SJCRH30 (cell line): ENCODE measurements around the gene WWOX. TPM values are rescaled to one million over a fixed set of nuclear protein-coding genes. Genes with fewer than 3 reads are reported as not detected.

Experiments used
- DNase-seq, 2 experiments: peaks; one replicate each; pipeline ENCODE4 v3.0.0-alpha.2; 2015 to 2020
- H3K27ac ChIP-seq: fragments of 250-450 bp; sonication (Bioruptor Pico); 2 replicates; pipeline ENCODE4 v1.5.1; 2020; ENCODE audit warnings: mild to moderate bottlenecking, moderate library complexity
- H3K27me3 ChIP-seq: fragments of 250-450 bp; sonication (Bioruptor Pico); 2 replicates; pipeline ENCODE4 v1.5.1; 2020; ENCODE audit warnings: mild to moderate bottlenecking, moderate library complexity
- H3K36me3 ChIP-seq: fragments of 250-450 bp; sonication (Bioruptor Pico); 2 replicates; pipeline ENCODE4 v1.5.1; 2020; ENCODE audit warnings: mild to moderate bottlenecking, moderate library complexity
- H3K4me1 ChIP-seq: fragments of 250-450 bp; sonication (Bioruptor Pico); 2 replicates; pipeline ENCODE4 v1.5.1; 2020; ENCODE audit warnings: mild to moderate bottlenecking, moderate library complexity
- H3K4me3 ChIP-seq: fragments of 250-450 bp; sonication (Bioruptor Pico); 2 replicates; pipeline ENCODE4 v1.5.1; 2020; ENCODE audit warnings: mild to moderate bottlenecking, moderate library complexity
- H3K9me3 ChIP-seq: fragments of 250-450 bp; sonication (Bioruptor Pico); replicated peaks from 2 replicates; pipeline ENCODE4 v1.5.1; 2020; ENCODE audit warnings: mild to moderate bottlenecking, moderate library complexity
- total RNA-seq: library from RNA; depleted of rRNA; stranded (reverse); fragments of >200 nt; shearing (Covaris generic); gene quantifications from 2 replicates; pipeline ENCODE4 v1.2.3, GENCODE V29; 2014

WWOX gene
- total RNA-seq, 1 experiment from 2014 or later, result 16.4 TPM

GRCh38 chr16:78307824-78308528 lies 208.5 kb downstream of the WWOX start:
- Histone ChIP-seq H3K36me3 (no peaks in the 10 kb centered on the region), H3K4me1 (no peaks in the 10 kb centered on the region), H3K9me3 (no peaks in the 10 kb centered on the region), H3K4me3 (no peak overlapping the region), H3K27ac (no peak overlapping the region), H3K27me3 (no peaks in the 10 kb centered on the region)
- no peak for DNase-seq

DNA sequence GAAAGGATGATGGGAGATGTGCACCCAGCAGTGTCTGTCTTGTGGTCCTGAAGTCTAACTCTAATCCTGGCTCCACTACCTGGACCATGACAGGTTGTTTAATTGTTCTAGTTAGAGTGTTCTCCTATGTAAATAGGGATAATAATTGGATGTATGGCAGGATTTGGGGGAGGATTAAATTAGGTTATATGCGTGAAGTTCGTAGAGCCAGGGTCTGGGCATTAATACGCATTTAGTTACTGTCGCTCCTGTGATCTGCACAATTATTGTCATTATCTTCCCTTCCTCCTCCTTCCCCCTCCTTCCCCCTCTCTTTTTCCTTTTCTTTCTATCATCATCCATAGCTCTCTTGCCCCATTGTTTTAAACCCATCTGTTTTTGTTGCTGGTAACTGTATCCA lies 210.3 kb downstream of the WWOX start:
- Histone ChIP-seq H3K27me3 (no peaks in the 10 kb centered on the region), H3K4me1 (no peaks in the 10 kb centered on the region), H3K27ac (no peak overlapping the region), H3K4me3 (no peak overlapping the region), H3K36me3 (no peaks in the 10 kb centered on the region), H3K9me3 (no peaks in the 10 kb centered on the region)
- DNase-seq, result no peak

GRCh38 chr16:78310196-78310595 lies 210.7 kb downstream of the WWOX start:
- Histone ChIP-seq H3K27me3 (no peaks in the 10 kb centered on the region), H3K36me3 (no peaks in the 10 kb centered on the region), H3K9me3 (no peaks in the 10 kb centered on the region), H3K4me1 (no peaks in the 10 kb centered on the region), H3K27ac (no peak overlapping the region), H3K4me3 (no peak overlapping the region)
- DNase-seq, result no peak

GRCh38 chr16:78310990-78311561 lies 211.6 kb downstream of the WWOX start:
- DNase-seq, result no peak
- Histone ChIP-seq H3K4me1 (no peaks in the 10 kb centered on the region), H3K27me3 (no peaks in the 10 kb centered on the region), H3K4me3 (no peak overlapping the region), H3K9me3 (no peaks in the 10 kb centered on the region), H3K36me3 (no peaks in the 10 kb centered on the region), H3K27ac (no peak overlapping the region)

DNA sequence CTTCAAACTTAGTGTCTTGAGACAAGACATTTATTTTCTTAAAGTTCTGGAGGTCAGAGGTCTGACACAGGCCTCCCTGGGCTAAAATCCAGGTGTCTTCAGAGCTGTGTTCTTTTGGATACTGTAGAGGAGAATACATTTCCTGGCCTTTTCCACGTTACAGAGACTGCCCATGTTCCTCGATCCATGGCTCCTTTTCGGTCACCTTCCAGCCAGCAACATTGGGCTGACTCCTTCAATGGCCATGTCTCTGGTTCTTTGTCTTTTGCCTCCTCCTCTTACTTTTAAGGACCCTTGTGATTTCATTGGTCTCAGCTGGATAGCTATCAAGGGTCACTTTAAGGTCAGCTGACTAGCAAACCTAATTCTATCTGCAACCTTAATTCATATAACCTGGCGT lies 212.4 kb downstream of the WWOX start:
- no peaks in the 10 kb centered on the region for H3K9me3 ChIP-seq
- DNase-seq, result no peak
- H3K27ac ChIP-seq, result no peak overlapping the region
- no peaks in the 10 kb centered on the region for H3K36me3 ChIP-seq
- no peaks in the 10 kb centered on the region for H3K27me3 ChIP-seq
- no peak overlapping the region for H3K4me3 ChIP-seq
- H3K4me1 ChIP-seq, result no peaks in the 10 kb centered on the region

GRCh38 chr16:78317564-78318240 lies 218.2 kb downstream of the WWOX start:
- Histone ChIP-seq H3K27me3 (no peaks in the 10 kb centered on the region), H3K4me3 (no peak overlapping the region)

GRCh38 chr16:78321620-78322360 lies 222.3 kb downstream of the WWOX start:
- no peak overlapping the region for H3K4me3 ChIP-seq
- no peaks in the 10 kb centered on the region for H3K4me1 ChIP-seq
- H3K27me3 ChIP-seq, result no peaks in the 10 kb centered on the region
- H3K27ac ChIP-seq, result no peak overlapping the region
- DNase-seq, result no peak
- no peaks in the 10 kb centered on the region for H3K9me3 ChIP-seq
- no peaks in the 10 kb centered on the region for H3K36me3 ChIP-seq

More at GRCh38 chr16:78317564-78318240, 218.2 kb downstream of the WWOX start:
- no peaks in the 10 kb centered on the region for H3K36me3 ChIP-seq
- DNase-seq, result no peak
- H3K4me1 ChIP-seq, result no peaks in the 10 kb centered on the region
- H3K27ac ChIP-seq, result no peak overlapping the region
- H3K9me3 ChIP-seq, result no peaks in the 10 kb centered on the region

GRCh38 chr16:78323315-78323714 lies 223.9 kb downstream of the WWOX start:
- H3K4me3 ChIP-seq, result no peak overlapping the region
- H3K4me1 ChIP-seq, result no peaks in the 10 kb centered on the region
- no peaks in the 10 kb centered on the region for H3K9me3 ChIP-seq
- no peak overlapping the region for H3K27ac ChIP-seq
- H3K36me3 ChIP-seq, result no peaks in the 10 kb centered on the region
- DNase-seq, result no peak
- H3K27me3 ChIP-seq, result no peaks in the 10 kb centered on the region

DNA sequence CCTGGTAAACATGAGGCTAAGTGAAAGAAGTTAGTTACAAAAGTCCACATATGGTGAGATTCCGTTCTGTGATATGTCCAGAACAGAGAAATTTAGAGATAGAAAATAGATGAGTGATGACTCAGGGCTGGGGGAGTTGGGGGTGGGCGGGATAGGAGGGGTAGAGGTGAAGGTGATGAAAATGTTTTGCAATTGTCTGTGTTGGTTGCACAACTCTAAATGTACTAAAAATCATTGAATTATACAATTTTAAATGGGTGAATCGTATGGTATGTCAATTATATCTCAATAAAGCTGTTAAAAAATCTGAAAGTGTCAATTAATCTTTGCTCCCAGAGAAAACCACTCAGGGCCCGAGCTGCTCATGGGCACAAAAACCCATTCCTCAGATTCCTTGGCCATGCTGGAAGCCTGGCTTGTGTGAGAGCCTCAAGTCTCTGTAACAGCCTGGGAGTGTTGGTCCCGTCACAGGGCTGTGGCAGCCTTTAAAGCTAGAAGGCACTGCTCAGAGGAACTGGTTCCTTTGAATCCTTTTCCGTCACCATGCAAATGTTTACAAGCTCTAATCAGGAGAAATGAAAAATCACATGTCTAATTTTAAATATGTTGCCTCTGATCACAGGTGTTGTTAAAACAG lies 225.3 kb downstream of the WWOX start:
- no peak for DNase-seq
- Histone ChIP-seq H3K27ac (no peak overlapping the region), H3K9me3 (no peaks in the 10 kb centered on the region), H3K36me3 (no peaks in the 10 kb centered on the region), H3K27me3 (no peaks in the 10 kb centered on the region), H3K4me3 (no peak overlapping the region), H3K4me1 (no peaks in the 10 kb centered on the region)

DNA sequence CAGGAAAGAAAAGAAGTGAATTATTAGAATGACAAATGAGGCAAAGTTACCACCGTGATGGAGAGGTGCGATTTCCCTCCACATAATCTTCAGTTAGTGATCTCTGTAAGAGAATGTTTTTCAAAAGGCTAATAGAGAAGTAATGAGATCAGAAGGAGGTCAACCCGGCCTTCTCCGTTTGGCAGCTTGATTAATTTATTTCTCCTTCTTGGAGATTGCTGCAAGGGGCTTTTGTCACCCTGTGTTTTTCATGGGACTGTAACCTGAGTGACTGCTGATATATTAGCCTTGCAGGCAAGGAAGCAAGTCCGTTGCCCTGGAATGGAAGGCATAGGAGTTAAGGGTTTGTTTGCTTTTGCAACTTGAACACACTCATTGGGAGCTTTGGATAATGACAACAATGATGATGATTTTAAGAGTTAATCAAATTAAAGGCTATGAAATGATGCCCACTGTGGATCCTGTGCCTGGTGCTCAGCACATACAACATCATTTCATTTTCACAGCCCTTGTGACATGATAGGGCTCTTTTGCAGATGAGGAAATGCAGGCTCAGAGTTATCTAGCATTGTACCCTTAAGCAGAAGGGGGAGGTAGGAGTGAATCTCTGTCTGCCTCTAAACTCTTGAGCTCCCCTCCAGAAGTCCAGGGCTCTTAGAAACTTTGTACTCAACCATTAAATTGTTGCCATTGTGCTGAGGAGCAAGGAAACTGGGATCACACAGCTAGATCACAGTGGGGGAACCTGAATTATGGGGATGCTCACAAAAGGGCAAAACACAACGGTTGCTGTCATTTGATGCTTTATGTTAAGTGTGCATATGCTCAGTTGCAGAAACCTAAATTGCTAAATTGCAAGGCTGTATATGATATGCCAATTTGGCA lies 226.3 kb downstream of the WWOX start:
- H3K4me3 ChIP-seq, result no peak overlapping the region
- H3K36me3 ChIP-seq, result no peaks in the 10 kb centered on the region
- H3K9me3 ChIP-seq, result no peaks in the 10 kb centered on the region
- no peak for DNase-seq
- H3K27me3 ChIP-seq, result no peaks in the 10 kb centered on the region
- H3K4me1 ChIP-seq, result no peaks in the 10 kb centered on the region
- H3K27ac ChIP-seq, result no peak overlapping the region

DNA sequence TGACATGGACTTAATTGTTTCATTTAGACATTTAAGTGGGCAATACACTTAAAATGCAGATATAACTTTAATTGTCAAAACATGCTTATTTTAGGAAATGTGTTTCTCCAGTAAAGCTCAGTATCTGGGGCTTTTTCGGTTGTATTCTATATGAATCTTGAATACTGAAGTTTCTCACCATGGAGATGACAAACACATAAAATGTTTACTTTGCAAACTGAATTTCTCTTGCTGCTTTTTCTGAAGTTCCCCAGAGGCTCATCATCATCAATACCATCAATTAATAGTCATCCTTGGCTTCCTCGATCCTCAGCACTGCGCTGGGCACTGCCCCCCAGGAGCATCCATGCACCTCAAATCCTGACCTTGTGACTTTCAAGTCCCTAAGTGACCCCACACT lies 227.3 kb downstream of the WWOX start:
- Histone ChIP-seq H3K4me1 (no peaks in the 10 kb centered on the region), H3K27me3 (no peaks in the 10 kb centered on the region), H3K27ac (no peak overlapping the region), H3K36me3 (no peaks in the 10 kb centered on the region), H3K4me3 (no peak overlapping the region), H3K9me3 (no peaks in the 10 kb centered on the region)
- no peak for DNase-seq

DNA sequence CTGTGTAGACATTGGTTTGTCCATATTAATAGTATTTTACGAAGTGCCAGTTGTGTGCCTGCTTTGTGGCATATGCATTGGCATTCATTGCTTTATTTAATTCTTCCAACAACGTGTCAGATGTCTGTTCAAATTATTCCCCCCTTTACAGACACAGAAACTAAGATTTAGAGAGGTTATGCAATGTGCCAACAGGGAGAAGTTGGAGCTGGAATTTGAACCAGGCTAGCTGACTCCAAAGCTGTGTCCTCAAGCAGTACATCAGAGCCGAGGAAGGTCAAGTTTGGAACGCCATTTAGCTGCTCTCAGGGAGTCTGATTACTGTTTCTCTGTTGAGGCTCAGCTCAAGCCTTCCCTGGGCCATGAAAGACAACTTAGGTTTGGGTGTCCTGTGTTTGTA lies 232.3 kb downstream of the WWOX start:
- Histone ChIP-seq H3K27me3 (no peaks in the 10 kb centered on the region), H3K4me1 (no peaks in the 10 kb centered on the region), H3K27ac (no peak overlapping the region), H3K36me3 (no peaks in the 10 kb centered on the region), H3K9me3 (no peaks in the 10 kb centered on the region), H3K4me3 (no peak overlapping the region)
- DNase-seq, result no peak

- no peaks in the 10 kb centered on the region for H3K27me3 ChIP-seq
- no peak overlapping the region for H3K4me3 ChIP-seq
- DNase-seq, result no peak
- no peaks in the 10 kb centered on the region for H3K9me3 ChIP-seq
- no peak overlapping the region for H3K27ac ChIP-seq
- no peaks in the 10 kb centered on the region for H3K36me3 ChIP-seq
- H3K4me1 ChIP-seq, result no peaks in the 10 kb centered on the region
Observed at GRCh38 chr16:78333808-78334207, 234.4 kb downstream of the WWOX start.

- Histone ChIP-seq H3K4me3 (no peak overlapping the region), H3K4me1 (no peaks in the 10 kb centered on the region), H3K27ac (no peak overlapping the region), H3K36me3 (no peaks in the 10 kb centered on the region), H3K27me3 (no peaks in the 10 kb centered on the region), H3K9me3 (no peaks in the 10 kb centered on the region)
- no peak for DNase-seq
Observed at GRCh38 chr16:78340590-78340989, 241.1 kb downstream of the WWOX start.
